GM21447 (cell line): ENCODE results near the gene KIF3A.
"Not testable (repeated sequence)": the region's sequence is repeated elsewhere in the genome, so short reads cannot be mapped to it uniquely, and the experiment has no call there.

Experiments used
- ATAC-seq: cut with Tn5 transposase; IDR thresholded peaks from one replicate; pipeline ENCODE4 v1.9.1; 2021; ENCODE audit not compliant: unreplicated experiment

Gene KIF3A

GRCh38 chr5:132729896-132730295, 7.5 kb downstream of the KIF3A start:
- ATAC-seq: no peak

GRCh38 chr5:132725745-132726144, 11.6 kb downstream of the KIF3A start:
- ATAC-seq: no peak

- no peak for ATAC-seq
Measured at GRCh38 chr5:132718544-132719312, 18.6 kb downstream of the KIF3A start.

GRCh38 chr5:132714456-132715307, 22.7 kb downstream of the KIF3A start:
- ATAC-seq: no peak

GRCh38 chr5:132708645-132709044, 28.7 kb downstream of the KIF3A start:
- no peak for ATAC-seq

- no peak for ATAC-seq
Measured at GRCh38 chr5:132704875-132705274, 32.5 kb downstream of the KIF3A start.

GRCh38 chr5:132695956-132696355, 41.4 kb downstream of the KIF3A start:
- ATAC-seq: no peak

GRCh38 chr5:132692632-132692967, 44.7 kb downstream of the KIF3A start:
- no peak for ATAC-seq

GRCh38 chr5:132691755-132692631, 45.4 kb downstream of the KIF3A start:
- ATAC-seq: not testable (repeated sequence)

GRCh38 chr5:132690156-132690555, 47.2 kb downstream of the KIF3A start:
- no peak for ATAC-seq

GRCh38 chr5:132689513-132689912, 47.8 kb downstream of the KIF3A start:
- no peak for ATAC-seq

- peak; percentile 33 for ATAC-seq
Measured at GRCh38 chr5:132688536-132689339, 48.6 kb downstream of the KIF3A start.

- peak; percentile 49 for ATAC-seq
Measured at GRCh38 chr5:132687995-132688394, 49.4 kb downstream of the KIF3A start.

- ATAC-seq: no peak
Measured at GRCh38 chr5:132686193-132686592, 51.2 kb downstream of the KIF3A start.

GRCh38 chr5:132684922-132685720, 52.2 kb downstream of the KIF3A start:
- no peak for ATAC-seq

- no peak for ATAC-seq
Measured at GRCh38 chr5:132684491-132684890, 52.9 kb downstream of the KIF3A start.

- no peak for ATAC-seq
Measured at GRCh38 chr5:132681983-132682382, 55.4 kb downstream of the KIF3A start.

- ATAC-seq: no peak
Measured at GRCh38 chr5:132681476-132681831, 55.9 kb downstream of the KIF3A start.

GRCh38 chr5:132680780-132681475, 56.4 kb downstream of the KIF3A start:
- ATAC-seq: no peak
